IPS DF 6.9 (cell line): ENCODE results near the gene SMIM14.
"Not testable (repeated sequence)": the region's sequence is repeated elsewhere in the genome, so short reads cannot be mapped to it uniquely, and the experiment has no call there.

Source experiments
- DNase-seq: peaks from one replicate; pipeline ENCODE4 v3.0.0-alpha.2; 2013; ENCODE audit warnings: low read depth, low spot score
- H3K27ac ChIP-seq: one replicate; pipeline ENCODE4 v1.5.1; 2013; ENCODE audit warnings: low read length, control low read depth
- H3K27me3 ChIP-seq: 2 replicates; pipeline ENCODE4 v1.6.1; 2013; ENCODE audit warnings: mild to moderate bottlenecking, low read length; ENCODE audit not compliant: control insufficient read depth, insufficient read depth
- H3K36me3 ChIP-seq: 2 replicates; pipeline ENCODE4 v1.6.1; 2013; ENCODE audit warnings: low read length; ENCODE audit not compliant: control insufficient read depth, insufficient read depth
- H3K4me1 ChIP-seq: 2 replicates; pipeline ENCODE4 v1.6.1; 2013; ENCODE audit warnings: low read length; ENCODE audit not compliant: control insufficient read depth, insufficient read depth
- H3K4me3 ChIP-seq: 2 replicates; pipeline ENCODE4 v1.5.1; 2013; ENCODE audit warnings: mild to moderate bottlenecking, low read length
- H3K9me3 ChIP-seq: 2 replicates; pipeline ENCODE4 v1.6.1; 2013; ENCODE audit warnings: low read length, inconsistent platforms; ENCODE audit not compliant: control insufficient read depth, insufficient read depth
- WGBS: extraction: QIAGEN DNeasy Blood & Tissue Kit; methylation state at CpG from one replicate; pipeline ENCODE4 v1.1.7; 2013; ENCODE audit warnings: mixed read lengths, missing lambda C conversion rate; ENCODE audit not compliant: insufficient read length, insufficient coverage; 5-methylcytosine and 5-hydroxymethylcytosine counted together

The SMIM14 gene

DNA sequence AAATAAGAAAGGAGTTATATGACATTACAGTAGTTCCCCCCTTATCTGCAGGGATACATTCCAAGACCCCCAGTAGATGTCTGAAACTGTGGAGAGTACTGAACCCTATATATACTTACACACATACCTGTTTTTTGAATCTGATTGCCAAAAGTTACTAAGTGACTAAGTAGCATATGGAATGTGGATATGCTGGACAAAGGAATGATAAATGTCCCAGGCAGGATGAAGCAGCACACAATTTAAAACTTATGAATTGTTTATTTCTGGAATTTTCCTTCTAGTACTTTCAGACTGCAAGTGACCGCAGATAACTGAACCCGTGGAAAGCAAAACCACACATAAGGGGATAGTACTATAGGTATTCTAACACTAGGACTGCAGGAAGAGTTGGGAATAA lies 134.1 kb downstream of the SMIM14 start:
- peaks cover 33% of the 10 kb centered on the region for H3K36me3 ChIP-seq

DNA sequence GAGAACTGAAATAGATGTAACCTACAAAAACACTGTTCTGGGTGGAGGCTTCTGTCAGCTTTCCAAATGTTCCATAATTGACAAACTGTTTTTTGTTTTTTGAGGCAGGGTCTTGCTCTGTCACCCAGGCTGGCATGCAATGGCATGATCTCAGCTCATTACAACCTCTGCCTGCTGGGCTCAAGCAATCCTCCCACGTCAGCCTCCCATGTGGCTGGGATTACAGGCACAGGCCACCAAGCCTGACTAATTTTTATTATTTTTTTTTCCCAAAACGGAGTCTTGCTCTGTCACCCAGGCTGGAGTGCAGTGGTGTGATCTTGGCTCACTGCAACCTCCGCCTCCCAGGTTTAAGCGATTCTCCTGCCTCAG lies 136.0 kb downstream of the SMIM14 start:
- H3K4me1 ChIP-seq, DNase-seq, H3K9me3 ChIP-seq, H3K4me3 ChIP-seq, H3K27me3 ChIP-seq, H3K27ac ChIP-seq: not testable (repeated sequence)
- H3K36me3 ChIP-seq = peaks cover 24% of the 10 kb centered on the region; the same call in 1 of the 2 replicates
- no CpG with 5 or more reads among the region's 4 CpGs for WGBS

More for the DNA sequence above, 134.1 kb downstream of the SMIM14 start:
- no CpG with 5 or more reads among the region's 2 CpGs for WGBS
- no peak overlapping the region for H3K27ac ChIP-seq
- H3K4me3 ChIP-seq = no peak overlapping the region
- no peaks in the 10 kb centered on the region for H3K9me3 ChIP-seq
- no peak for DNase-seq
- no peaks in the 10 kb centered on the region for H3K27me3 ChIP-seq
- H3K4me1 ChIP-seq = no peaks in the 10 kb centered on the region

DNA sequence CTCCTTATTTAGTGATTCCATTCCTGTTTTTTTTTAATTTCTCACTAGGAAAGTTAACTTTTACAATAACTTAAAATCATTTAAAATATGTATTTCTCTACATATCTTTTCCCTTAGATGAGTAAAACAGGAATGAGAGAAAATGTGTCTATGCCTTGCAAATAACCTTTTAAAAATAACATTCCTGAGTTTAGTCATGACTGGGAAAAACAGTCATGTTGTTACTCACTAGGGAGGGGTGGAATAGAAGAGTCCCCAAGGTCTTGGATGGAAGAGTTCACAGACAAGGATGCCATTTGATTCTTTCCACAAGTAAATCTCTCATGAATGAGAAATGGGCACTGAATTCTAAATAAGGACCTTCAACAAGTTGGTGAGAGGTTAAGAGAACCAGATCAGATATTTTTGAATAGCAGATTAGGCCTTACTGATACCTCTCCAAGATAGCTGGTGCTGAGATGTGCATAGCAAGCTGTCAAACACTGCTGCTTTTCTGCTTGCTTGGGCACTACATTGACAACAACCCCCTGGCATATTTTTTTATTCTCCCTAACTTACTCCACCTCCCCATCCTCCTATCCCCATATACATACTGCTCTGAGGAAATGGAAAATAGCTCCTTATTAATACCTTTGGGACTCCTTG lies 136.5 kb downstream of the SMIM14 start:
- H3K9me3 ChIP-seq = no peaks in the 10 kb centered on the region
- no peak overlapping the region for H3K27ac ChIP-seq
- H3K36me3 ChIP-seq = peaks cover 20% of the 10 kb centered on the region; the same call in 1 of the 2 replicates
- H3K27me3 ChIP-seq = no peaks in the 10 kb centered on the region
- H3K4me1 ChIP-seq = no peaks in the 10 kb centered on the region
- no peak for DNase-seq
- no peak overlapping the region for H3K4me3 ChIP-seq

DNA sequence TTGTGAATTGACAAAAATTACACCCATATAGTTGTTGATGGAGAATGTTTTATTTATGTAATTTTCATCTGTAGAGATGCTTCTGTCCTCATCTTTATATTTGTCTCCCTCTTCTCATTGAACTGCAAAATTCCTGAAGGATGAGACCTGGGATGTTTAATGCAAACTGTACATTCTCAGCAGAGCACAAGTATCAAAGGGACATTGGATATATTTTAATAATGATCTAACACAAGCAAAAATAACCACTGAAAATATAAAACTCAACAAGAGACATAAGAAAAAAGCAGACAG lies 140.0 kb downstream of the SMIM14 start:
- Histone ChIP-seq H3K9me3 (no peaks in the 10 kb centered on the region), H3K36me3 (peaks cover 10% of the 10 kb centered on the region; the same call in 1 of the 2 replicates), H3K4me3 (no peak overlapping the region), H3K27ac (no peak overlapping the region), H3K4me1 (no peaks in the 10 kb centered on the region), H3K27me3 (no peaks in the 10 kb centered on the region)
- DNase-seq = no peak

DNA sequence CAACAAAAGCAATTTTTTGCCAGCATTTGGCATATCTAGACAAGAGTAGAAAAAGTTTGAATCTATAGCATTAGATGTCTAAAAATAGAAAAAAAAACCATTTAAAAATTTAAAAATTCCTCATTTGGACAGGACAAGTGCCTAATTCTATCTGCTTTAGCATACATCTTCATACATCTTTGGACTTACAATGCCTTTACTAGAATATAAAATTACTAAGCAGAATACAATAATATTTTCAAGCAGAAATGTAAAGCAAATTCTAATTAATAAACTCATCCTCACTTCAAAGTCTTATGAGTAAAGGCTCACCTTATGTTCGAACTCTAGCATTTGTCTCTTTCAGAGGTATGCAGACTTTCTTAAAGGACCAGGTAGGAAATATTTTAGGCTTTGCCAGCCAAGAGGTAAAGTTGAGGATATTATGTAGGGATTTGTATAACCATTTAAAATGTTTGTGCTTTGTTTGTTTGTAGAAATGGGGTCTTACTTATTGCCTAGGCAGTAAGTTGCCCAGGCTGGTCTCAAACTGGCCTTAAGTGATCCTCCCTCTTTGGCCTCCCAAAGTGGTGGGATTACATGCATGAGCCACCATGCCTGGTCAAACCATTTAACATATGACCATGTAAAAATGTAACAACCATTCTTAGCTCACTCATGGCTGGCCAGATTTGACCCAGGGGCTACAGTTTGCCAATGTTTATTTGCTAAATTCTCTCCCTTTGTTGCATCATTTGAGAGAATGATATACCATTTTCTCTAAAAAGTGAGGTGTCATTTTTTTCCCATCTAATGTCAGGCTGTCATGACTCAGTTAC lies 140.5 kb downstream of the SMIM14 start:
- no peak overlapping the region for H3K4me3 ChIP-seq
- no peak overlapping the region for H3K27ac ChIP-seq
- no peaks in the 10 kb centered on the region for H3K27me3 ChIP-seq
- DNase-seq = no peak
- H3K9me3 ChIP-seq = no peaks in the 10 kb centered on the region
- H3K4me1 ChIP-seq = no peaks in the 10 kb centered on the region
- peaks cover 6% of the 10 kb centered on the region; the same call in 1 of the 2 replicates for H3K36me3 ChIP-seq
- no CpG with 5 or more reads among the region's 1 CpG for WGBS
